Type B pancreatic cell (in vitro differentiated cells): ENCODE measurements around the gene TRIM44. TPM values are rescaled to one million over a fixed set of nuclear protein-coding genes. Genes with fewer than 3 reads are reported as not detected.

ENCODE experiments used
- DNase-seq: peaks from one replicate; pipeline ENCODE4 v3.0.0; 2021; ENCODE audit warnings: mixed read lengths; ENCODE audit not compliant: unreplicated experiment; ENCODE audit errors: extremely low spot score
- H3K27ac Mint-ChIP-seq: 2 replicates; pipeline ENCODE4 v1.8.0; 2021; ENCODE audit warnings: mild to moderate bottlenecking, mixed read lengths
- H3K27me3 Mint-ChIP-seq: 2 replicates; pipeline ENCODE4 v1.8.0; 2021; ENCODE audit warnings: mixed read lengths
- H3K36me3 Mint-ChIP-seq: 2 replicates; pipeline ENCODE4 v1.8.0; 2021; ENCODE audit warnings: mixed read lengths
- H3K4me1 Mint-ChIP-seq: one replicate; pipeline ENCODE4 v1.8.0; 2021; ENCODE audit warnings: mixed read lengths; ENCODE audit not compliant: unreplicated experiment
- H3K4me3 Mint-ChIP-seq: 2 replicates; pipeline ENCODE4 v1.8.0; 2021; ENCODE audit warnings: mild to moderate bottlenecking, mixed read lengths
- H3K9me3 Mint-ChIP-seq: 2 replicates; pipeline ENCODE4 v1.8.0; 2021; ENCODE audit warnings: mixed read lengths
- total RNA-seq: library from RNA; stranded (reverse); gene quantifications from 2 replicates; pipeline ENCODE4 v1.2.1, GENCODE V29; 2021; ENCODE audit warnings: low replicate concordance
- TF ChIP-seq, protein P1 (sequence below): fragments of 200-600 bp; sonication (generic); conservative IDR thresholded peaks from 2 replicates; pipeline ENCODE4 v1.5.0; 2021; ENCODE audit warnings: antibody characterized with exemption, mild to moderate bottlenecking

Gene TRIM44
- total RNA-seq, 1 donor from 2014 or later, result 70.6 TPM

DNA sequence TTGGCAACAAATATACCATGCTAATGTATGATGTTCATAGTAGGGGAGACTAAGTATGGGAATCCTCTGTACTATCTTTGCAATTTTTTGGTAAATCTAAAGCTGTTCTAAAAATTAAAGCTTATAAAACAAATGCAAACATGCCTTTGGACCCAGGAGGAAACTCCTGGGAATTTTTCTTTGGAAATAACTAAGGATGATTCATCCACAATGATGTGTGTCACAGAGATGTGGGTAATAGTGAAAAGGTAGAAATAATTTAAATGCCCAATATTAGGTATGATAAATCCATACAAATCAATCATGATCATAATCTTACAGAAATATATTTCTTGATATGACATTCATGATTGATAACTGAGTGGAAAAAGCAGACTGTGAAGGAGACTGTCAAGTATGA, 135.8 kb downstream of the TRIM44 start:
- TF ChIP-seq, protein P1, sequence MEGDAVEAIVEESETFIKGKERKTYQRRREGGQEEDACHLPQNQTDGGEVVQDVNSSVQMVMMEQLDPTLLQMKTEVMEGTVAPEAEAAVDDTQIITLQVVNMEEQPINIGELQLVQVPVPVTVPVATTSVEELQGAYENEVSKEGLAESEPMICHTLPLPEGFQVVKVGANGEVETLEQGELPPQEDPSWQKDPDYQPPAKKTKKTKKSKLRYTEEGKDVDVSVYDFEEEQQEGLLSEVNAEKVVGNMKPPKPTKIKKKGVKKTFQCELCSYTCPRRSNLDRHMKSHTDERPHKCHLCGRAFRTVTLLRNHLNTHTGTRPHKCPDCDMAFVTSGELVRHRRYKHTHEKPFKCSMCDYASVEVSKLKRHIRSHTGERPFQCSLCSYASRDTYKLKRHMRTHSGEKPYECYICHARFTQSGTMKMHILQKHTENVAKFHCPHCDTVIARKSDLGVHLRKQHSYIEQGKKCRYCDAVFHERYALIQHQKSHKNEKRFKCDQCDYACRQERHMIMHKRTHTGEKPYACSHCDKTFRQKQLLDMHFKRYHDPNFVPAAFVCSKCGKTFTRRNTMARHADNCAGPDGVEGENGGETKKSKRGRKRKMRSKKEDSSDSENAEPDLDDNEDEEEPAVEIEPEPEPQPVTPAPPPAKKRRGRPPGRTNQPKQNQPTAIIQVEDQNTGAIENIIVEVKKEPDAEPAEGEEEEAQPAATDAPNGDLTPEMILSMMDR, result no peak
- Mint-ChIP-seq H3K36me3 (peaks cover 21% of the 10 kb centered on the region), H3K4me1 (peaks cover 21% of the 10 kb centered on the region), H3K9me3 (peaks cover 8% of the 10 kb centered on the region), H3K4me3 (no peak overlapping the region), H3K27me3 (no peaks in the 10 kb centered on the region), H3K27ac (no peak overlapping the region)
- no peak for DNase-seq

DNA sequence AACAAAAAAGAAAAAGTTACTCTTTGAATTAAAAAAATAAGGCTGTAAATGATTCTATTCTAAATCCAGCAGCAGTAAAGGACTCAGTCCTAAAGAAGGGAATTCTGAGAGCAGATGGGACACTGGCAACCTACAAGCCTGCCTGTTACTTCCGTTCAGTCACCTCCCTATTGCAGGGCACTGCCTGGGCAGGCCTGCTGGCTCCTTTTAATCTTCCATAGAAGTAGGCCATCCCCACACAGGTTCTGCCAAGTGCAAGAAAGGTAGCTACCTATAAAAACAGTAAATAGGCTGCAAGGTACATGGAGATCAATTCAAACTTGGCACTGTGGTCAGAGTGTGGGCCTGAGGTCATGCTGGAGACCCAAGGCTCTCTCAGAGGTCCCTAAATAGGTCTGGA, 136.4 kb downstream of the TRIM44 start:
- Mint-ChIP-seq H3K27me3 (no peaks in the 10 kb centered on the region), H3K4me1 (peaks cover 23% of the 10 kb centered on the region), H3K4me3 (no peak overlapping the region), H3K9me3 (peaks cover 8% of the 10 kb centered on the region), H3K27ac (no peak overlapping the region), H3K36me3 (peaks cover 21% of the 10 kb centered on the region)
- TF ChIP-seq, protein P1, result no peak
- DNase-seq, result no peak

DNA sequence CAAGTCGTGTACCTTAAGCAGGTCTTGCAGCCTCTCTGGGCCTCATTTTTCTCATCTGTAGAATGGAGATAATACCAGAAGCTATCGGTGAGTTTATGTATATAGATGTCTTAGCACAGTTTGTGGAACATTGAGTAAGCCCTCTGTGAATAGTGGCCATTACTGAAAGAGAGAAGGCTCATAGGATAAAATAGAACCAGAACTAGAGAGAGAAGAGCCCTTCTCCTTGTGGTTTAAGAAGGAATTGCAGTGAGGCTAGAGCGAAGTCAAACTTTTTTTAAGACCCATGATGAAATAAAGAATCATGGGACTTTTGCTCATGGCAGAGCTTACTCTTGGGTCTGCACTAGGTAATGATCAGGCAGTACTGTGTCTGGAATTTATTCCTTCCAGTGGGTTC, 137.1 kb downstream of the TRIM44 start:
- DNase-seq, result no peak
- peaks cover 21% of the 10 kb centered on the region for H3K36me3 Mint-ChIP-seq
- peaks cover 8% of the 10 kb centered on the region for H3K9me3 Mint-ChIP-seq
- H3K4me3 Mint-ChIP-seq, result no peak overlapping the region
- TF ChIP-seq, protein P1, result peak; percentile 55
- no peak overlapping the region for H3K27ac Mint-ChIP-seq
- no peaks in the 10 kb centered on the region for H3K27me3 Mint-ChIP-seq
- peaks cover 29% of the 10 kb centered on the region for H3K4me1 Mint-ChIP-seq

DNA sequence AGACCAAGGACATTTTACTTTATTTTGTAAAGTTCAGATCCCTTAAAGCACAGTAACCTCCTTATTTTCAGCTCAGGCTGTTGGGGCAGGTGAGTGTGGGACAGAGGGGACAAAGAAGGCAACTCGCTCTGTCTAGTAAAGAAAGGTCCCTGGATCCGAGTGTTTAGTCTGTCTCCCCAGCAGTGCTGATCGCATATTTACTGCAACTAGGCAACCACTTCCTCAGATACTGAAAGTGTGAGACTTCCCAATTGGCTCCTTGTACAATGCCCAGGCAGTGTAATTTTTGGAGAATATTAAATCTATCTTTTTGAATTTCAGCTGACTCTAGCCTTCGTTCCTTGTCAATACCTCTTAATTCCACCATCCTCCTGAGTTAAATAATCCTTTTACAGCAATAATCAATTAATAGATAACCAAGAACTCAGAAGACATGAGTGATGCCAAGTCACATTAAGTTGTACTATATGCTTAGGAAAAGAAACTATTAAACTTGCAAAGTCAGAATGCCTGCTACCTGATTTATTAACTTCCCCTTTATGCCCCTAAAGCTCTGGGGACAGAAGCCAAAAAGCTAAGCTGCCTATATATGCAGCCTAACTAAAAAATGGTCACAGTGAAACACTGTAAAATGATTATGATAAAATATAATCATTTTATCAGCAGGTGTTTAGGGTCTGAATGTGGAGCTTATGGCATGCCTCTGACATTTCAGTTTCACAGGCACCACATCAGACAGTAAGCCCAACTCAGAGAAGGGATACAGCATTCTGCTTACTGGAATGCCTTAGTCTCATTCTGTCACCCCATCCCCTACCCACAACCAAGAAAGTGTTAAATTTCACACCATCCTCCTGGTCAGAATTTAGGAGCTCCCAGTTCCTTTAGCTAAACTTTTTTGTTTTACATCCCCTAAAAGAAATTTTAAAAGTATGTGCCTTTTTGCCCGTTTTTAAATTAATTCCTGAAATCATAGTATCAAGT, 138.7 kb downstream of the TRIM44 start:
- TF ChIP-seq, protein P1, result no peak
- H3K4me1 Mint-ChIP-seq, result peaks cover 25% of the 10 kb centered on the region
- H3K36me3 Mint-ChIP-seq, result peaks cover 18% of the 10 kb centered on the region
- DNase-seq, result no peak
- H3K4me3 Mint-ChIP-seq, result no peak overlapping the region
- H3K27ac Mint-ChIP-seq, result no peak overlapping the region
- peaks cover 8% of the 10 kb centered on the region for H3K9me3 Mint-ChIP-seq
- no peaks in the 10 kb centered on the region for H3K27me3 Mint-ChIP-seq

DNA sequence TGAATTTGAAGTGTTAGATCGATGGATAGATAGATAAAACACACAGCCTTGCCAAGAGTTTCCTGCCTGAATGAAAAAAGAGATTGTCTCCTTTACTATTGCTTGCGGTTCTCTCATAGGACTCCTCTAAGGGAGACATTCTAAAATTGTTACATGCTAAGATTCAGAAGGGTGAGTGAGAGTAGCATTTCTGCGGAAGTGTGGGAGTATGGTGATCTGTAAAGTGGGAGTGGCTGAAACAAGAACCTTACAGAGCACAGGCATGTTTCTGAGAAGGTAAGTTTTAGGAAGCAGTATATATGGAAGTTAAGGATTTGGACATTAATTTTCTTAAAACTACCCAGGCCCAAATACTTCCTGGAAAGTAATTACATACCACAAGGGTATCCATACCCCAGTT, 139.6 kb downstream of the TRIM44 start:
- H3K4me1 Mint-ChIP-seq, result peaks cover 18% of the 10 kb centered on the region
- H3K4me3 Mint-ChIP-seq, result no peak overlapping the region
- DNase-seq, result no peak
- TF ChIP-seq, protein P1, result no peak
- peaks cover 25% of the 10 kb centered on the region for H3K36me3 Mint-ChIP-seq
- peaks cover 8% of the 10 kb centered on the region for H3K9me3 Mint-ChIP-seq
- no peak overlapping the region for H3K27ac Mint-ChIP-seq
- no peaks in the 10 kb centered on the region for H3K27me3 Mint-ChIP-seq
